GM12872 (cell line): ENCODE results near the gene SH2D3C.

ENCODE experiments used
- TF ChIP-seq, protein P1 (sequence below): IDR thresholded peaks from 3 replicates; pipeline ENCODE4 v1.5.1; 2011; ENCODE audit warnings: low read depth, mild to moderate bottlenecking, low read length, moderate library complexity; ENCODE audit not compliant: insufficient read depth

SH2D3C gene

DNA sequence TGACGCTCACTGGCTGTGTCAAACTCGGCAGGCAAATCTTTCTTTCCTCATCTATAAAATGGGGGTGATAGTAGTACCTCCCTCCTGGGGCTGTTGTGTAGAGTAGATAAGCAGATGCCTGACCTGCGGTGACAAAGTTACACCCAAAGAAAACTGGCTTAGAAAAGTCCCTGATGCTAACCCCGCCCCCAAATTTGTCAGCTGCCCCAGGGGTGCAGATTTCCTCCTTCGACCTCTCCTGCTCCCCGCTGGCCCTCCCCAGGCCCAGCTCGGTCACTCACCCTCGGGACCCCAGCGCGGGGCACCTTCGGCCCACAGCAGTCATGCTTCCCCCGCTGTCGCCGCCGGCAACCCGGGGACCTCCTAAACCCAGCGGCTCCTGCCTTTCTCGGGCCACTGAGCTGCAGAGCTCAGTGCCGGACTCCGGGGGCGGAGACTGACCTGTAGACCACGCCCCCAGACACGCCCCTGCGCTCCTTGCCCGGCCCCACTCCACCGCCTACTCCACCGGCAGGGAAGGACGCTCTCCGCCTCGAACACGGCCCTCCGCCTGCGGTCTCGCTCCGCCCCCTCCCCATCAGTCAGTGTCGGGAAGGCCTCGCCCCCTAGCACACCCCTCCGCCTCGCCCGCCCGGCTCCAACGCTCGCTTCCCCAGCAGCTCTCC, 7.4 kb downstream of the SH2D3C start:
- TF ChIP-seq, protein P1, sequence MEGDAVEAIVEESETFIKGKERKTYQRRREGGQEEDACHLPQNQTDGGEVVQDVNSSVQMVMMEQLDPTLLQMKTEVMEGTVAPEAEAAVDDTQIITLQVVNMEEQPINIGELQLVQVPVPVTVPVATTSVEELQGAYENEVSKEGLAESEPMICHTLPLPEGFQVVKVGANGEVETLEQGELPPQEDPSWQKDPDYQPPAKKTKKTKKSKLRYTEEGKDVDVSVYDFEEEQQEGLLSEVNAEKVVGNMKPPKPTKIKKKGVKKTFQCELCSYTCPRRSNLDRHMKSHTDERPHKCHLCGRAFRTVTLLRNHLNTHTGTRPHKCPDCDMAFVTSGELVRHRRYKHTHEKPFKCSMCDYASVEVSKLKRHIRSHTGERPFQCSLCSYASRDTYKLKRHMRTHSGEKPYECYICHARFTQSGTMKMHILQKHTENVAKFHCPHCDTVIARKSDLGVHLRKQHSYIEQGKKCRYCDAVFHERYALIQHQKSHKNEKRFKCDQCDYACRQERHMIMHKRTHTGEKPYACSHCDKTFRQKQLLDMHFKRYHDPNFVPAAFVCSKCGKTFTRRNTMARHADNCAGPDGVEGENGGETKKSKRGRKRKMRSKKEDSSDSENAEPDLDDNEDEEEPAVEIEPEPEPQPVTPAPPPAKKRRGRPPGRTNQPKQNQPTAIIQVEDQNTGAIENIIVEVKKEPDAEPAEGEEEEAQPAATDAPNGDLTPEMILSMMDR: no peak

DNA sequence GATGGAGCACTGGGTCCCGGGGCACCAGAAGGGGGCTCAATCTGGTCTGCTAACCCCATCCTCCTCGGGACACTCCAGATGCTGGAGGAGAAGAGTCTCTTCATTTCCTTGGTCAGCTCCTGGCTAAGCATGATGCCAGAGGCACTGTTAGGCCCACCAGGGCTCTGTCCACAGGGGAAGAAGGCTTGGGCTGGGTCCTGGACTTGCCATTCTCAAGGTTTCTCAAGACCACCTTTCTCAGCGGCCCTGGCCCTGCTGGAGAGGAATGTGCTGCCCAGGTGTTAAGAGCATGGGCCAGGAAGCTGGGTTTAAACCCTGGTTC, 7.9 kb downstream of the SH2D3C start:
- TF ChIP-seq, protein P1: no peak

DNA sequence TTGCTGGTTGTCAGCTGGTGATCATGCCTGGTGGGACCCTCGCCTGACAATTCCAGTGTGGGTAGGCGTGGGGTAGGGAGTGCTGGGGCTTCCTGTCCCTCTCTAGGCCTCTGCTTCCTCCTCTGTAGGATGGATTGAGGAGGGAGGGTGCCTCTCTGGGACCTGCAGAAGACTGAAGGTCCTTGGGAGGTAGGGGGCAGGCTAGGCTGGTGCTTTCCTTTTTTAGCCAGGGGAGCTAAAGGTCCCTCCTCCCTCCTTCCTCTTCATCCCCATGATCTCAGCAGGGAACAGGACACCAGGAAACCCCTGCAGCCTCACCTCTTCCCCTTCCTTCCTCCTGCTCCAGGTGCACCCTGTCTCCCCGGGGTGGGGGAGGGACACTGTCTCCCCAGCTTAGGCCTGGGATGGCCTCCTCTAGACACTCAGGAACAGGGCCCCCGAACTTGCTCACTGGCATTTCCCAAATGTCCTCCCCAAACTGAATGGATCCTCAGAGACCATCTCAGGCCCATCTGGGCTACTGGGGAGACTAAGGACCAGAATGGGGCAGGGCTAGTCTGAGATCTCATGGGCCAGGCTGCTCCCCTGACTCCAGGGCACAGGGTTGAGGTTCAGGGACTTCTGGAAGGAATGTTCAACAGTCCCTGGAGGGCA, 8.4 kb downstream of the SH2D3C start:
- TF ChIP-seq, protein P1: no peak

DNA sequence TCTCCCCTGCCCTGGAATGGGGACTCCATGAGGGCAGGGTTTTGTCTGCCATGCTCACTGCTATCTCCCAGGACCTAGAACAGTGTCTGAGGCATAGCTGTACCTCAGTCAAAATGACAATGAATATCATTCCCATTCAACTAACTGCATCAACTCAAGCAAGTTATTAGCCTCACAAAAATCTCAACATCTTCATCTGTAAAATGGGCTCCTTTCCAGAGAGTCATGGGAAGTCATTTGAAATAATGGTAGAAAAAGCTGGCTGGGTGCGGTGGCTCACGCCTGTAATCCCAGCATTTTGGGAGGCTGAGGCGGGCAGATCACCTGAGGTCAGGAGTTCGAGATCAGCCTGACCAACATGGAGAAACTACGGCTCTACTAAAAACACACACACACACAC, 9.4 kb downstream of the SH2D3C start:
- TF ChIP-seq, protein P1: no peak

DNA sequence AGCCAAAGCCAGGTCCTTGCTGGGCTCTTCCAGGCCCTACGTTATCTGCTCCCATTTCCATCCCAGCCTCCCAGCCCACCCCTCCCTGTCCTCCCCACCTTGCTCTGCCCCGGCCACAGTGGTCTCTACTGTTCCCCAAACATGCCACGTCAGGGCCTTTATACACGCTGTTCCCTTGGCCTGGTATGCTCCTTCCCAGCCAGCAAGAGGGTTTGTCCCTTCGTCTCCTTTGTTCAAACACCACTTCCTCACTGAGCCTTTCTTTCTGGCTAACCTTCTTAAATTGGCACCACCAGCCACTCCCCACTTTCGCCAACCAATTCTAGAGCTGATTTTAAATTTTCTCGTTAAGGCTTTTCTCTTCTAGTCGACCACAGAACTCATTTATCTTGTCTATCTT, 9.8 kb downstream of the SH2D3C start:
- TF ChIP-seq, protein P1: no peak

DNA sequence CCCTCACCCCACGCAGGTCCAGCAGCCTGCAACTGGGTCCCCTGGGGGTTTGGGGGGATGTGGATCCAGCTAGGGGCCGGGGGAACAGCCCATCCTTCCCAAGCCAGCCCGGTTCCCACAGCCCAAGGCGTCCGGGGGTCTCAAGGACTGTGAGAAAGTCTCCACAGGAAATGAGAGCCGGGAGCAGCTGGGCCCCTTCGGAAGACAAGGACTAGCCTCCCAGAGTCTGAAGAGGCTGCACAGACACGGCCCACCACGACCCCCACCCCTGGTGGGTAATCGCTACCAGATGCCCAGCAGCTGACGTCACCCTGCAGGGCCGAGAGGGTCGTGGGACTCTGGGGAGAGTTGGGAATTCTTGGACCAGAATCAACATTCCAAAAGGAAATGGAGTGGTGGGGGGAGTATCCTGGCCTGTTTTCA, 10.5 kb downstream of the SH2D3C start:
- TF ChIP-seq, protein P1: no peak

DNA sequence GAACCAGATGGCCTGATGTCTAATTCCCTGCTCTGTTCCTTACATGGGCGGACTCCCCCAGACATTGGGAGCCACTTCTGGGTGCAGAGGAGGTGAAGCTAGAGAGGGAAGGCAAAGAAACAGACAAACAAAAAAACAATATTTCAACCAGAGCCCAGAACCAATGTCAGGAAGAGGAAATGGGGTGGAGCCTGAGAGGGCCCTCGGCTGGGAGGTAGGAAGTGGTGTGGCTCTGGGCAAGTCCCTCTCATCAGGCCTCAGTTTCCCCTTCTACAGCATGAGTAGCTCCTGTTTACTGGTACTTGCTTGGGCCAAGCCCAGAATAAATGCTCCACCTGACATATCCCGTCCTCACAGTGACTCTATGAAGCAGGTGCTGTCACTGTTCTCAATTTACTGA, 11.1 kb downstream of the SH2D3C start:
- TF ChIP-seq, protein P1: no peak
